Measurements from ENCODE around the gene PNMA8B. TPM values are rescaled to one million over a fixed set of nuclear protein-coding genes. Genes with fewer than 3 reads are reported as not detected.

The PNMA8B gene
- total RNA-seq, 1 experiment from 2014 or later, result not detected

DNA sequence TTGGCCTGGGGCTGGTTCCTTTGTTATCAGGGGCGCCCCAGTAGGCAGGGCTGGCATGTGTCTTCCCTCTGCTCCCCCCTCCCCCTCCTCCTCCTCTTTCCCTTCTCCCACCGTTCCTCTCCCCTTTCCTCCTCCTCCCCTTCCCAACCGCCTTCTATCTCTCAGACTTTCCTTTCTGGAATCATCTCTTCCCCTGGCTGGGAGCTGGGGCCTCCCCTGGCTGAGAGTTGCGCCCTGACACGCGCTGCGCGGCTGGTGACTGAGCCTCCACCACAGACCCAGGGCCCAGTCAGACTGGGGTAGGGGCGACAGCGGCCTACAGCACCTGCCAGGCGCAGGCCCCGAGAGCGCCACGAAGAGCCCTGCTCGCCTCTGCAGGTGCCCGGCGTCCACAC is 2.8 kb downstream of the PNMA8B start:
- no peak overlapping the region for H3K27ac Mint-ChIP-seq (ENCODE audit: low read depth, unreplicated experiment)
- intact Hi-C loops (cut with micrococcal nuclease), result no loop called here
- no peak overlapping the region for H3K4me3 Mint-ChIP-seq (ENCODE audit: unreplicated experiment)
- ChIA-PET POLR2A (no interaction called here), CTCF (interaction anchor here (0.6 to 2.0 kb wide), 2 partner anchors 10 to 97 kb away, joined by 4 to 16 read pairs; no protein-coding TSS in a partner anchor)
- H3K36me3 Mint-ChIP-seq (ENCODE audit: insufficient read depth, unreplicated experiment), result no peaks in the 10 kb centered on the region
- H3K4me1 Mint-ChIP-seq (ENCODE audit: insufficient read depth, unreplicated experiment), result no peaks in the 10 kb centered on the region
- no TSS peak for BruUV-seq (replicated peaks)
- DNase-seq (ENCODE audit: unreplicated experiment), result no peak
- H3K9me3 Mint-ChIP-seq (ENCODE audit: unreplicated experiment), result no peaks in the 10 kb centered on the region
- H3K27me3 Mint-ChIP-seq (ENCODE audit: insufficient read depth, unreplicated experiment), result peaks cover 14% of the 10 kb centered on the region
- TF ChIP-seq, protein P1, sequence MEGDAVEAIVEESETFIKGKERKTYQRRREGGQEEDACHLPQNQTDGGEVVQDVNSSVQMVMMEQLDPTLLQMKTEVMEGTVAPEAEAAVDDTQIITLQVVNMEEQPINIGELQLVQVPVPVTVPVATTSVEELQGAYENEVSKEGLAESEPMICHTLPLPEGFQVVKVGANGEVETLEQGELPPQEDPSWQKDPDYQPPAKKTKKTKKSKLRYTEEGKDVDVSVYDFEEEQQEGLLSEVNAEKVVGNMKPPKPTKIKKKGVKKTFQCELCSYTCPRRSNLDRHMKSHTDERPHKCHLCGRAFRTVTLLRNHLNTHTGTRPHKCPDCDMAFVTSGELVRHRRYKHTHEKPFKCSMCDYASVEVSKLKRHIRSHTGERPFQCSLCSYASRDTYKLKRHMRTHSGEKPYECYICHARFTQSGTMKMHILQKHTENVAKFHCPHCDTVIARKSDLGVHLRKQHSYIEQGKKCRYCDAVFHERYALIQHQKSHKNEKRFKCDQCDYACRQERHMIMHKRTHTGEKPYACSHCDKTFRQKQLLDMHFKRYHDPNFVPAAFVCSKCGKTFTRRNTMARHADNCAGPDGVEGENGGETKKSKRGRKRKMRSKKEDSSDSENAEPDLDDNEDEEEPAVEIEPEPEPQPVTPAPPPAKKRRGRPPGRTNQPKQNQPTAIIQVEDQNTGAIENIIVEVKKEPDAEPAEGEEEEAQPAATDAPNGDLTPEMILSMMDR (IDR thresholded peaks at IDR 0.05; ENCODE audit: unreplicated experiment), result no peak

DNA sequence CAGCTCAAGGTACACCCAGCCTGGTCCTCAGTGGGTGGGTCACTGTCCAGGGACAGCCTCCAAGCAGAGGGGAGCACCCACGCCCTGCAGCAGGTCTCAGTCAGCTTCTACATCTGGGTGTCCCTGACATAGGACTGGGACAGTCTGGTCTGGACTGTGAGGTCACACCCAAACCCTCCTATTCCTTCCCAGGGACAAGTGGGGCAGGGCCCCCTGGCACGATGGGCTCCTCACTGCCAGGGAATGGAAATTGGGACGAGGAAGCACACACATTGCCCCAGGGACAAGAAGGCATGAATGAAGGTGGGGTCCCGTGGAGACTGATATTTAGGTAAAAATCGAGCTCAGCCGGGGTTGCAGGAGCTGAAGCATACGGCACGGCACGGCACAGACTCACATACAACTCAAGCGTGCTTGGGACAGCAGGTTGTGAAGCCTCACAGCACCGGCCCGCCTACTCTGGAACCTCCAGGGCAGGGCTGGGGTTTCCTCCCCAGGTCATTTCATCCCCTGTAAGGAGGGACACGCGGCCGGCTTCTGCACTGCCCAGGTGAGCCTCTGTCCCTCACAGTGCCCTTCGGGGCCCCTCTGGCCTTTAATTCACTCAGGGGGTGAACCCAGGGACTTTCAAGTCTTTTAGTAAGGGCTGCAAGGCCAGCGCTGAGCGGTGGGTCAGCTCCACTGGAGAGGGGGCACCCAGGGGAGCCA is 3.5 kb downstream of the PNMA8B start:
- peaks cover 14% of the 10 kb centered on the region for H3K27me3 Mint-ChIP-seq (ENCODE audit: insufficient read depth, unreplicated experiment)
- no peaks in the 10 kb centered on the region for H3K36me3 Mint-ChIP-seq (ENCODE audit: insufficient read depth, unreplicated experiment)
- no peaks in the 10 kb centered on the region for H3K9me3 Mint-ChIP-seq (ENCODE audit: unreplicated experiment)
- no peak overlapping the region for H3K4me3 Mint-ChIP-seq (ENCODE audit: unreplicated experiment)
- BruUV-seq (replicated peaks), result no TSS peak
- intact Hi-C loops (cut with micrococcal nuclease), result no loop called here
- CTCF ChIA-PET, result interaction anchor here (0.6 to 2.0 kb wide), 3 partner anchors 9 to 97 kb away, joined by 3 to 16 read pairs (median 4); no protein-coding TSS in a partner anchor
- DNase-seq (ENCODE audit: unreplicated experiment), result no peak
- no peak overlapping the region for H3K27ac Mint-ChIP-seq (ENCODE audit: low read depth, unreplicated experiment)
- POLR2A ChIA-PET, result no interaction called here
- no peaks in the 10 kb centered on the region for H3K4me1 Mint-ChIP-seq (ENCODE audit: insufficient read depth, unreplicated experiment)
- TF ChIP-seq, protein P1 (IDR thresholded peaks at IDR 0.05; ENCODE audit: unreplicated experiment), result no peak

DNA sequence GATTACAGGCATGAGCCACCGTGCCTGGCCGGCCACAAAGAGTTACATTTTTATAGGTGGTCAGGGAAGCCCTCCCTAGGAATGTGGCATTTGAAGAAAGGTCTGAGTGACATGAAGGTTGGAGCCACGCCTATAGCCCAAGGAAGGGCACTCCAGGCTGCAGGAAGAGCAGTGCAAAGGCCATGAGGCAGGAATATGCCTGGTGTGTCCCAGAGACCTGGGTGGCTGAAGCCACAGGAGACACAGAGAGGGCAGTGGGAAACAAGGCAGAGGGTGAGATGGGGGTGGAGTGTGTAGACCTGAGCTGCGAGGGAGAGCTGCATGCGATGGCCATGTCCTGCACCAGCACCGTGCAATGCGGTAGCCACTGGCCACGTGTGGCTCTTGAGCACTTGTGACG is 4.9 kb downstream of the PNMA8B start:
- ChIA-PET CTCF (interaction anchor here (0.6 to 1.4 kb wide), 3 partner anchors 8 to 163 kb away, joined by 3 to 13 read pairs (median 3); no protein-coding TSS in a partner anchor), POLR2A (interaction anchor here (0.6 kb wide), 2 partner anchors 22 to 387 kb away, joined by 3 read pairs; no protein-coding TSS in a partner anchor)
- H3K27ac Mint-ChIP-seq (ENCODE audit: low read depth, unreplicated experiment), result no peak overlapping the region
- DNase-seq (ENCODE audit: unreplicated experiment), result no peak
- BruUV-seq (replicated peaks), result no TSS peak
- H3K36me3 Mint-ChIP-seq (ENCODE audit: insufficient read depth, unreplicated experiment), result no peaks in the 10 kb centered on the region
- H3K4me1 Mint-ChIP-seq (ENCODE audit: insufficient read depth, unreplicated experiment), result no peaks in the 10 kb centered on the region
- TF ChIP-seq, protein P1 (IDR thresholded peaks at IDR 0.05; ENCODE audit: unreplicated experiment), result no peak
- intact Hi-C loops (cut with micrococcal nuclease), result no loop called here
- H3K9me3 Mint-ChIP-seq (ENCODE audit: unreplicated experiment), result no peaks in the 10 kb centered on the region
- H3K4me3 Mint-ChIP-seq (ENCODE audit: unreplicated experiment), result no peak overlapping the region
- peaks cover 14% of the 10 kb centered on the region for H3K27me3 Mint-ChIP-seq (ENCODE audit: insufficient read depth, unreplicated experiment)

DNA sequence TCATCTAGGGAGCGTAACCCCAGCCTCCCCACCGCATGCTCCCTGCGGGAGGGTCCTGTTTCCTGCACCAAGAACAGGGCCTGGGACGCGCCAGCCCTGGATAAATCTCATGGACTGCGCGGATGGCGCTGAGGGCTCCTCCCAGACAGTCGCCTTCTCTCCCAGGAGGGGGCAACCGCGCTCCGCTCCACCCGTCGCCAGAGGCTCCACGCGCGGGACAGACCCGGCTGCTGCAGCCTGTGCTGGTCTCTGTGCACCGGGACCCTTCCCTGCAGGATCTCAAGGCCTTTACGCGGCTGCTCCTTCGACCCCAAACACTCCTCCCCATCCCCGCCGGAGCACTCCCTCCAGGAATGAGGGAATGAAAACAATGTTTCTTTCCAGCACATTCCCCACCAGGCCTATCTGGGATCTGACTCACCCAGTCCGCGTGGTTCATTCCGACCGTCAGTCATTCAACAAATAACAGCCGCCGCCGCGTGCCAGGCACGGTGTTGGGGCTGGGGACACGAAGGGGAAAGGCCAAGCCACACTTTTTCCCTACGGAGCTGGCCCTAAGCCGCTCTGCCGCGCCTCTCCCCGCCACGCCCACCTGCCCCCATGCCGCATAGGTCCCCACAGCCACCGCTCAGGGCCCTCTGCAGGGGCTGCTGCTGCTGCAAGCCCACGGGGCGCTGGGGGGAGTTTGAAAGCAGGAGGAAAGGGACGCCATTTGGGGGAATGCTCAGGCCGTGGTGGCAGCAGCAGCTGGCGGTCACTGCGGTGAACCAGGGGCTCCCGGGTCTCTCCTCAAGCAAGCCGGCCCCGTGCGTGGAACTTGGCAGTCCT is 6.0 kb downstream of the PNMA8B start:
- intact Hi-C loops (cut with micrococcal nuclease), result no loop called here
- CTCF ChIA-PET, result interaction anchor here (0.8 to 3.0 kb wide), 7 partner anchors 9 to 117 kb away, joined by 3 to 47 read pairs (median 4); no protein-coding TSS in a partner anchor
- Mint-ChIP-seq H3K27ac (ENCODE audit: low read depth, unreplicated experiment) (no peak overlapping the region), H3K27me3 (ENCODE audit: insufficient read depth, unreplicated experiment) (peaks cover 14% of the 10 kb centered on the region), H3K9me3 (ENCODE audit: unreplicated experiment) (no peaks in the 10 kb centered on the region), H3K36me3 (ENCODE audit: insufficient read depth, unreplicated experiment) (no peaks in the 10 kb centered on the region), H3K4me1 (ENCODE audit: insufficient read depth, unreplicated experiment) (no peaks in the 10 kb centered on the region), H3K4me3 (ENCODE audit: unreplicated experiment) (no peak overlapping the region)
- TF ChIP-seq, protein P1 (IDR thresholded peaks at IDR 0.05; ENCODE audit: unreplicated experiment), result no peak
- POLR2A ChIA-PET, result interaction anchor here (0.6 kb wide), 1 partner anchor 386 kb away, joined by 3 read pairs; no protein-coding TSS in a partner anchor
- no TSS peak for BruUV-seq (replicated peaks)
- no peak for DNase-seq (ENCODE audit: unreplicated experiment)
